ENCODE data around the gene DCUN1D5.
"Not testable (repeated sequence)": the region's sequence is repeated elsewhere in the genome, so short reads cannot be mapped to it uniquely, and the experiment has no call there.

DCUN1D5 gene

GRCh38 chr11:103035791-103036434, 56.0 kb downstream of the DCUN1D5 start:
- peaks cover 16% of the 10 kb centered on the region for H3K4me1 Mint-ChIP-seq (ENCODE audit: low read depth)

GRCh38 chr11:103035216-103035615, 56.7 kb downstream of the DCUN1D5 start:
- Mint-ChIP-seq H3K36me3 (ENCODE audit: low read depth) (peaks cover 3% of the 10 kb centered on the region), H3K27me3 (ENCODE audit: low read depth) (no peaks in the 10 kb centered on the region), H3K27ac (no peak overlapping the region), H3K4me1 (ENCODE audit: low read depth) (peaks cover 16% of the 10 kb centered on the region), H3K9me3 (peaks cover 4% of the 10 kb centered on the region), H3K4me3 (no peak overlapping the region)

More at GRCh38 chr11:103035791-103036434, 56.0 kb downstream of the DCUN1D5 start:
- Mint-ChIP-seq H3K27me3 (ENCODE audit: low read depth) (no peaks in the 10 kb centered on the region), H3K27ac (peak overlapping the region; percentile 74), H3K9me3 (peaks cover 4% of the 10 kb centered on the region), H3K4me3 (peak overlapping the region; percentile 9), H3K36me3 (ENCODE audit: low read depth) (peaks cover 3% of the 10 kb centered on the region)

- Mint-ChIP-seq H3K27me3 (ENCODE audit: low read depth) (no peaks in the 10 kb centered on the region), H3K36me3 (ENCODE audit: low read depth) (peaks cover 10% of the 10 kb centered on the region), H3K4me3 (no peak overlapping the region), H3K9me3 (peaks cover 12% of the 10 kb centered on the region), H3K27ac (no peak overlapping the region), H3K4me1 (ENCODE audit: low read depth) (peaks cover 32% of the 10 kb centered on the region)
Measured at GRCh38 chr11:103031834-103032233, 60.1 kb downstream of the DCUN1D5 start.

GRCh38 chr11:103029401-103029800, 62.6 kb downstream of the DCUN1D5 start:
- H3K9me3 Mint-ChIP-seq, result peaks cover 12% of the 10 kb centered on the region
- no peaks in the 10 kb centered on the region for H3K27me3 Mint-ChIP-seq (ENCODE audit: low read depth)
- H3K4me3 Mint-ChIP-seq, result no peak overlapping the region
- H3K27ac Mint-ChIP-seq, result peak overlapping the region; percentile 73
- H3K36me3 Mint-ChIP-seq (ENCODE audit: low read depth), result peaks cover 10% of the 10 kb centered on the region
- H3K4me1 Mint-ChIP-seq (ENCODE audit: low read depth), result peaks cover 21% of the 10 kb centered on the region

- peaks cover 10% of the 10 kb centered on the region for H3K36me3 Mint-ChIP-seq (ENCODE audit: low read depth)
- H3K4me1 Mint-ChIP-seq (ENCODE audit: low read depth), result peaks cover 21% of the 10 kb centered on the region
- H3K27me3 Mint-ChIP-seq (ENCODE audit: low read depth); H3K4me3 Mint-ChIP-seq: not testable (repeated sequence)
- H3K9me3 Mint-ChIP-seq, result peaks cover 12% of the 10 kb centered on the region
- peak overlapping the region; percentile 83 for H3K27ac Mint-ChIP-seq
Measured at GRCh38 chr11:103028304-103029020, 63.5 kb downstream of the DCUN1D5 start.

- H3K4me1 Mint-ChIP-seq (ENCODE audit: low read depth), result peaks cover 12% of the 10 kb centered on the region
- H3K27ac Mint-ChIP-seq, result no peak overlapping the region
- H3K9me3 Mint-ChIP-seq, result peaks cover 5% of the 10 kb centered on the region
- H3K4me3 Mint-ChIP-seq, result no peak overlapping the region
- peaks cover 6% of the 10 kb centered on the region for H3K27me3 Mint-ChIP-seq (ENCODE audit: low read depth)
- H3K36me3 Mint-ChIP-seq (ENCODE audit: low read depth), result peaks cover 3% of the 10 kb centered on the region
Measured at GRCh38 chr11:103024086-103024485, 67.9 kb downstream of the DCUN1D5 start.

- no peak overlapping the region for H3K4me3 Mint-ChIP-seq
- peaks cover 3% of the 10 kb centered on the region for H3K4me1 Mint-ChIP-seq (ENCODE audit: low read depth)
- H3K27me3 Mint-ChIP-seq (ENCODE audit: low read depth), result peaks cover 18% of the 10 kb centered on the region
- no peaks in the 10 kb centered on the region for H3K36me3 Mint-ChIP-seq (ENCODE audit: low read depth)
- peaks cover 3% of the 10 kb centered on the region for H3K9me3 Mint-ChIP-seq
- no peak overlapping the region for H3K27ac Mint-ChIP-seq
Measured at GRCh38 chr11:103016031-103016430, 75.9 kb downstream of the DCUN1D5 start.

GRCh38 chr11:103013421-103013820, 78.5 kb downstream of the DCUN1D5 start:
- Mint-ChIP-seq H3K4me1 (ENCODE audit: low read depth) (peaks cover 3% of the 10 kb centered on the region), H3K27ac (no peak overlapping the region), H3K9me3 (peaks cover 20% of the 10 kb centered on the region), H3K4me3 (no peak overlapping the region), H3K36me3 (ENCODE audit: low read depth) (peaks cover 1% of the 10 kb centered on the region), H3K27me3 (ENCODE audit: low read depth) (peaks cover 9% of the 10 kb centered on the region)
